NCI-H2171 (cell line): Measurements from ENCODE around the gene HACD2.
A peak's percentile ranks its signal among the peaks of the same experiment; 100 is the strongest.

ENCODE experiments used
- DNase-seq: peaks from one replicate; lab custom pipeline; 2025; lab: John Stamatoyannopoulos, UW

HACD2 gene

DNA sequence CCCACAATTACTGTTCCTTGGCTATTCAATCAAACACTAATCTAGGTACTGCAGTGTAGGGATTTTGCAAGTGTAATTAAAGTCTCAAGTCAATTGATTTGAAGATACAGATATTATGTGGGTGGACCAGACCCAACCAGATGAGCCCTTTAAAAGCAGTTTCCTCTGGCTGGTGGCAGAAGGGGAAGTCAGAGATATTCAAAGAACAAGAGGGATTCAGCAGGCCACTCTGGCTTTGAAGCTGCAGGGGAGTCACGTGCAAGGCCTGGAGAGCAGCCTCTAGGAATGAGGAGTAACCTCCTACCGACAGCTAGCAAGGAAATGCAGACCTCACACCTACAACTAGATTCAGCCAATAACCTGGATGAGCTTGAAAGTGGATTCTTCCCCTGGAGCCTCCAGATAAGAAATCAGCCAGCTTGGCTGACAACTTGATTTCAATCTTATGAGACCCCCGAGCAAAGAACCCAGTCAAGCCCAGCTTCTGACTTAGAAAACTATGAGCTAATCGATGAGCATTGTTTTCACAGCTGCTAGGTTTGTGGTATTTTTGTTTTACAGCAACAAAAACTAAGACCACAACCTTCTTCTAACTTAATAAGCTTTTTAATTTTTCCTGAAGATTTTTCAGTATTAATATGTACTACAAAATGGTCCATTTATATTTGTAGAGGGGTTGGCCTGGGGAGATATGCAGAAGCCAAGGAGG, 13.4 kb downstream of the HACD2 start:
- no peak for DNase-seq

DNA sequence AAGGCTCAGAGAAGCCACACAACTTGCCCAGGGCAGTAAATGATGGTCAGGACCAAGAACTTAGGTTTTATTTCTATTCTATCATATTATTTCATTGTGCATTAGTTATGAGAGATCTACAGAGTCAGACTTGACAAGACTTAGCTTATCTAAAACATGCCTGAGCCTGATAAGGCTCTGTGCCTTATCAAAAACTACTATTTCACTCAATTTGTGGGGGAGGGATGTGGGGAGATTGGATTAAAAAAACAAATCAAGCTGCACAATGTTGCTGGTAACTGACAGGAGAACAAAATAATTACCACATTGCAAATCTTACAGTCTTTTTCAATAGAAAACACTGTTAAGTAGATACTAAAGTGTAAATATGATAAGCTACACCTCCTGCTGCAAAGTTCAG, 16.0 kb downstream of the HACD2 start:
- no peak for DNase-seq

DNA sequence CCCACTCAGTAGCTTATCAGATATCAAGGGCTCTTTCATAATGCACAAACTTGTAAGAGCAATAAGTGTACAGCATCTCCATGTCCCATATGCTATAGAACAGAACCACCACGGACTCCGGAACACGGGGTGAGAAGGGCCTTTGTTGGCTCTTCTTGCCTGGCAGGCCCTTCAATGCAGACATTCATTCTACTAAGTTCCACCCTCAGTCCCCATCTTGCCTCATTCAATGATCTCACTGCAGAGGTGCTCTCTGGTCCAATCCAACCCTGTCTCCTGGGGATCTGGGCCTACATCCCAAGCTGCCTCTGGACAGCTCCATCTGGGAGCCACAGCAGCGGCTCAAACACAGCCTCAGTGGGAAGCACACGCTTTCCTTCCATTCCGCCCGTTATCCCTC, 16.8 kb downstream of the HACD2 start:
- DNase-seq: no peak

DNA sequence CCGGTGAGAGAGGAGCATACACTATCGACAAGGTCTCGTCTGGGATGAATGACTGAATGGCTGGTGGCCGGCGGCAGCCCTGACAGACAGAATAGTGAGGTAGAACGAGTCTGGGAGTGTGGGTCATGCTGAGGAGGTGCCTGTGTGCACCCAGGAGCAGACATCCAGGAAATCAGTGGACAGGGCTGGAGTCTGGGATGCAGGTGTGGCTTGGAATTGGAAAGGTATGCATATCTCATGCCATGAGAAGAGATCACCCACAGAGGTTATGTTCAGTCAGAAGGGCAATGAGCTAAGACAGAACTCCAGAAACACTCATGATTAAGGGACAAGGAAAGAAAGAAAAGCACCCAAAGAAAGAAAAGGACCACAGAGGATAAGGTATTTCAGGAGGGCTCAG, 20.8 kb downstream of the HACD2 start:
- DNase-seq: no peak

DNA sequence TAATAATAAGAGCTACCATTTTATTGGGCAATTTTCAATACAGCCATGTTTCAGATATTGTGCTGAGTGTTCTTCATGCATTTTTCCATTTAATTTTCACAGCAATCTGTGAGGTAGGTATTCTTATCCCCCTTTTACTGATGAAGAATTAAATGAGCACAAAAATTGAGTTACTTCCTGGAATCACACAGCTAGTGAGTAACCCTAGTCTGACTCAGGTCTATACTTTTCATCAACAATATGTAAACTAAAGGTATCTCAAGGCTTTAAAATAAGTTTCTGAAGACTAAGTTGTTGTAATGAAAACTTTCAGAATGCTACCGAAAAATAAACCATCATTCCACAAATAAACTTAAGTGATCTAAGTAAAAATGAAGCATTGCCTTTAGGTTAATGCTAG, 22.3 kb downstream of the HACD2 start:
- DNase-seq: no peak

DNA sequence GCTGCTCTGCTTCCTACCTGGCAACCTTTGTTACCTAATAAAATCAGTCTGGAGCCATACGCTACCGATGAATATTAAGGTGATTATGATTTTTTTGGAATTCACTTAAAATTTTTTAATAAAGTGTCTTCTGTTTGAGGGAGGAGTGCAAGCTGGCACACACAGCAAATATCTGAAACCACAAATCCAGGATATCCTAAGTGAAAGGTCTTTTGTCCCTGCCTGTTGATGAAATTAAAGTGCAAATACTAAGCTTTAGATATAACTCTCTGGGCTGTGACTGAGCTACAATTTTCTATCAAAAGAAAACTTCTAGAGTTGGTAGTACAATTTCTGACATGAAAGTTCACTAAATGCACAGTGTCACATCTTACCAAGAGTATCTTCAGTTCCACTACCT, 23.7 kb downstream of the HACD2 start:
- DNase-seq: no peak

DNA sequence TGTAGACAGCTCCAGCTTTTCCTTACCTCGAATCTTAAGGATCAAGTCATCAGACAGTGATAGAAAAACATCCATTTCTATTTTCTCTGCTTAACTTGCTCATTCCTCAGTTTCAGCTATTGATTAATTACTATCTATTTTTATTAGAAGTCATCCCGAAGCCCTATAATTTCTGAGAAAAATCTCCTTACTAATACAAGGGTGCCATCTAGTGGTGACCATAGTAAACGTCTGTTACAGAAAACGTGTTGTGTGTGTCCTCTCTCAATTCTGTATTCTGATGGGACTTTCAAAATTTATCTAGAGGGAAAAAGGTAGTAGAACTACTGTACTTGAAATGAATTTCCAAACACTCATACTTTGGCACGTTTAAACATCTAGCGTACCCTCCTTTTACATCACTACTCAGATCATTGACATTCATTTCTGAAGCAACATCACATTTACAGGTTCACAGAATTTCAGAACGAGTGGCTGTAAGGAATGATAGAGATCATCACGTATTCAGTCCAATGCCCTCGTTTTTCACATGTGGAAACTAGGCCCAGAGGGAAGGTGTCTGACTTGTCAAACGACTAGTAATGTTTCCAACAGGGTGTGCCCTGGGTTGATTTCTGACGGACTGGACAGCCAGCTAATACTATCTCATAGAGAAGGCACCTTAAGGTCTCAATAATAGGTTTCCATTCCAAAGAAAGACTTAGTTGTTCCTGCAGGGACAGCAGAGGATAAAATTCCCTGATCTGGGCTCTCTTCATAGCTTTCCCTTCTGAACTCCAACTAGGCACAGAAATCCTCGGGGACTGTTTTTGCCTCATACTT, 25.6 kb downstream of the HACD2 start:
- DNase-seq: peak; percentile 57

DNA sequence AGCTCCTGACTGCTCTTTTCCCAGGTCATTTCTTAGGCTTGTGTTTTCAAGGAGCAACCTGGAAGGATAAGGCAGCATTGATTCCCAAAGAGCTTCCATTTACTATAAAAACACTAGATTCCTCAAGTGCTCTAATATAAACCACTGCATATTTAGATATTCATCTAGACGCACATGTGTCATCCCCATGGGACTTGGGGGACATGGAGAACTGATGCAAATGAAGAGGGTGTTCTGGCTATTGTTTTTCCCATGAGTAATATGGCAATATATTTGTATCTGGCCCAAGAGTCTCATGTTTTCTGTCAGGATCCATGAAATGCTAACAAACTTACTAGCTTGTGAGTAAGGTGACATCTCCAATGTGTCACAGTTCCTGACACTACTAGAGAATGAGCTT, 31.3 kb downstream of the HACD2 start:
- no peak for DNase-seq

DNA sequence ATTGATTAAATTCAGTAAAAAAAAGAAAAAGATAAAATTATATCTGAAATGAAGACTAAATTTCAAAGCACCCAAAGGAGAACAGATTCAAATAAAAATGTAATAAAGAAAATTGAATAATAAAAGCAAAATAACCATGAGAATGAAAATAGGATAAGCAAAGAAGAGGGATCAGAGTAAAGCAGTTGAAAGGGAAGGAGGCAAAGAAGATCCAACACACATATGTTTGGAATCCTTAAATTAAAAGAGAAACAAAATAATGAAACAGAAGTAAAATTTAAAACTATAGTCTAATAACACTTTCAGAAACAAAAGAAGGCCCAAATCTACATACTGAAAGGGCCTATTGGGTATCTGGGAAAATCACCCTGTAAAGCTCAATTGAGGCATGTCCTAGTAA, 32.1 kb downstream of the HACD2 start:
- no peak for DNase-seq

DNA sequence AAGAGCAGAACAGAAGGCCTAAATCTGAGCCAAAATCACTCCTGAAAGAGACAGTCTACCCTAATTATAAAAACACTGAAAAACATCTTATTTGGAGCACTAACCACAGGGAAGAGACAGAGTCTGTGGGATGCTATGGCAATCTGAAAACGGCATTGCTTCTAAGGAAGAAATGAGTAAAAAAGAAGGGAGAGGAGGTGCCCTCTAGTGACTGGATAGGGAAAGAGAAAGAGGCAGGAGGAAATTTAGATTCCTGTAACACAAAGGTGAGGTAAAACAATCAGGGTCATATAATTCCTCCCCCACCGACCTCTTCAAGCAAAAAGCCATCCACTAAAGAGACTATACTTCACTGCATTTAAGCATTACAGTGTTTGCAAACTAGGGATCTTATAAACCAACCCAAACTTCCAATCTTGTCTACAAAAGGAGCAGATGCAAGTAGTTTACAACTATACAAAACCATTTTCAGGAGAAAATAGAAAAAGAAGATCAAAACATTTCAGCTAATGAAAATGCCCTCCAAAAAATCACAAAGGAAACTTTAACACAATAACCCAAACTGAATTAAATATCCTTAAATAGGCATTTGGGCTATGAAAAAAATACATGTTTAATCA, 32.6 kb downstream of the HACD2 start:
- peak; percentile 9 for DNase-seq

DNA sequence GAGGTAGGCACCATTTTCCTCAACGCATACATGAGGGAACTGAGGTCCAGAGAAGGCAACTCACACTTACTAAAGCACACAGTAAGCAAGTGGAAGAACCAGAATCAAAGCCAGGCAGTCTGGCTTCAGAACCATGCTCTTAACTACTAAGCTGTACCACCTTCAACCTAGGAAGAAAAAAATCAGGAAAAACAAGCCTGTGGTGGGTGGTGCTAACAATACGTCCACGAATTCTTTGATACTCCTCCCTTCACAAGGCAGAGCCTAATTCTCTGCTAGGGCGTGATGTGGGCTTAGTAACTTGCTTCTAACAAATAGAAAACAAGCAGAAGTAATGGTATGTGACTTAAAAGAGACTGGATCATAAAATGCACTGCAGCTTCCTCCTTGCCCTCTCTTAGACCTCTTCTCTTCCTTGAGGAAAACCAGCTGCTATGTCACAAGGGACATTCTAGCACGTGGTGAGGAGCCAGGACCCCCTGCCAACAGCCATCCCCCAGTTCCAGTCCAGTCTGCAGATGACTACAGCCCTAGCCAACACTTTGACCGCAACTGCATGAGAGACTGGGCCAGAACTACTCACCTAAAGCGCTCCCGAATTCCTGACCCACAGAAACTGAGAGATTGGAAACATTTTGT, 36.9 kb downstream of the HACD2 start:
- no peak for DNase-seq

DNA sequence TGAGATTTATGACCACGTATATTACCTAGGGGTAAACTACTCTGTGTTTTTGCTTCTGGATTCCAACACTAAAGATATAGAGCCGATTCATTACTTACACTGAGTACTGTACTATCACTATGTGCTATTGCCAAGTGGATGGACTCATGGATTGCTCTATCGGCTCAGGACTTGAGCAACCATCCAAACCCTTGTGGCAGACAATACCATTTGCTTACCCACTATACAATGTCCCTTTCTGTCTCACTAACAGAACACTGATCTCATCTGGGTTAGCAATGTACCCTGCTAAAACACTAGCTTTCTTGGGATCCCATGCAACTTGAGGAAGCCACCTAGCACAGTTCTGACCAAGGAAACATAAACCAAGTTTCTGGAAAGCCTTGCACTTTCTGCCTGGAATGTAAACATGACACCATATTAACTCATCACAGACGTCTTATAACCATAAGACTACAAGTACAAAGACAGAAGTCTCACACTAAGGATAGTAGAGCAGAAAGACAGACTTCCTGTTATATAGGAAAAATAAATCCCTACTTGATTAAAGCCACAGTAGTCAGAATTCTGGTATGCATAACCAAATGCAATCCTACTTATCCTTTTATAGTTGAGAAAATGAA, 38.6 kb downstream of the HACD2 start:
- no peak for DNase-seq

DNA sequence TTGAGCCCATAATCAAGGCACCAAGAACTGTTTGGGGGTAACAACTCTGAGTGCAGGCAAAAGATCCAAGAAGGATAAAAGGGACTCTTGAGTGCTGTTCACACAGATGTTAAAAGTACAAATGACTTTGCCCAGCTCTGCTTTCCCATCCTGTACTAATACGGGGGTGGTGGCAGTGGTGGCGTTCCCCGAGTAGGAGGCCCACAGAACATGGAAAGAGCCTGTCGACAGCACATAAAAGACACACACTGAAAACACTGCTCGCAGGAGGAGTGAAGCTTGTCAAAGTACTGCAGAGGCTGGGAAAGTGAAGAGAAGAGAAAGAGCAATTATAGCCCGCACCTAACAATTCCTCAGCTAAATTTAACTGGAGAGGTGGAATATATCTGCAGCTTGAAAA, 40.9 kb downstream of the HACD2 start:
- DNase-seq: no peak

DNA sequence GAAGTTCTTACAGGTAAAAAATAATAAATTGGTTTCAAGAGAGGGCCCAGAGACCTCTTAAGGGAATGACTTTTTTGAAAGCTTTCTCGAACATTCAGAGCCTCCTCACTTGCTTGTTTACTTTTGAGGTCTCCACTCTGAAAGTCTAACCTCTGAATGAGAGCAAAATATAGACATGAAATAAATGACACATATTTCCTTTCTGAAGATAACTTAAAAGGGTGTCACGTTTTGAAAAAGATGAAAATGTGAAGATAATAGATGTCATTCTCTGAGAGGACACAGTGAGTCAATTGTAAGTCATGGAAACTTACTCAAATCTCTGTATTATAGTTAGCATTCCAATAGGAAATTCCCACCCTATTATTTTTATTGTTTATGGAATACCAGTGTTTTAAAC, 44.6 kb downstream of the HACD2 start:
- DNase-seq: no peak

DNA sequence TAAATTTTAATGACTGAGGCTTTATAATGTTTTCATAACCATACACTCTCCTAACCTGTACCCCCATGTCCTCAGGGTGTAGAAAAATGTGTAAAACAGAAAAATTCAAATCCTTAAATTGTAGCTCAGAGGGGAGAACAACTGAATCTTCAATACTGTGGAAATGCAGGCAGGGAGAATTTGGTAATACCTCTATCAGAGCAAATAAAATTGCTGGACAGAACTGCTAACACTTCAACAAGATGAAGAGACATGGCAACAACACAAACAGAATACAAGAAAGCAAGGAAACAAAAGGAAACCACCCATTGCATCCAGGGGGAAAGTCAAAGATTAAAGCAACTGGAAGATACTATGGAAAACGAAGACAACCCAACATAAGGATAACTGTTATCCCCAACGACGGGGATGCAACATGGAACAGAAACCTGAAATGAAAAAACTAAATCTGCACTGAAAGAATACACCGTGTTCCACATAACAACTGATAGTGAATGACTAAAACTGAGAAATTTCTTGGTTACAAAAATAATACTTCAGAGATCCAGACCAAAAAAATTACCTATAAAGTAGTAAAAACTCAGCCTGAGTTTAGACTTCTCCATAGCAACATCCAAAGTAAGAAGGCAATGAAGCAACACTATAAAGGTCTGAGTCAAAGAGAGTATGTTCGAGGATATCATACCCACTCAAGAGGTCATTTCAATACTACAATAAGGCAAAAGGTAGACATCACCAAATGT, 48.5 kb downstream of the HACD2 start:
- no peak for DNase-seq

DNA sequence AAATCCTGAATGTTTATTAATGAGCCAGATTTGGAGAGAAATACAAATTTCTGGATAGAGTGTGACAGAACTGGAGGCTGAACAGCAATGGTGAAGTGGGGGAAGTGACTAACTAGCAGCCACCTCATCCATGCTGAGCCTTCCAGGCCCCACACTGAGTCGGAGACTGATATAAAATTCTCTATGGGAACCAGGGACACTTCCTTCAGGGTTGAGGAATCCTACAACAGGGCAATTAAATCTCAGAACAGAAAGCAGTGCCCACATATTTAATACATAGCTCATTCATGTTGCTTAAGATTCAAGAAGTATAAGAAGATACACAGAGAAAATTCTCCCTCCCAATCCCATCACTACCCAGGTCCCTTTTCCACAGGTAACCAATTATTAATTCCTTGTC, 49.3 kb downstream of the HACD2 start:
- no peak for DNase-seq

DNA sequence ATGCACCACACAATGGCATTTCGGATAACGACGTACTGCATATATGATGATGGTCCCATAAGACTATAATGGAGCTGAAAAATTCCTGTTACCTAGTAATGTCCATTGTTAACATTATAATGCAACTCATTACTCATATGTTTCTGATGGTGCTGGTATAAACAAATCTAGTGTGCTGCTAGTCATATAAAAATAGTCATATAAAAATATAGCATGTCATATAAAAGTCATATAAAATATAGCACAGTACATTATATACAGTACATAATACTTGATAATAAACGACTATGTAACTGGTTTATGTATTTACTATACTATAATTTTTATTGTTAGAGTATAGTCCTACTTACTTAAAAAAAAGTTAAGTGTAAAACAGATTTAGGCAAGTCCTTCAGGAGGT, 50.6 kb downstream of the HACD2 start:
- no peak for DNase-seq

DNA sequence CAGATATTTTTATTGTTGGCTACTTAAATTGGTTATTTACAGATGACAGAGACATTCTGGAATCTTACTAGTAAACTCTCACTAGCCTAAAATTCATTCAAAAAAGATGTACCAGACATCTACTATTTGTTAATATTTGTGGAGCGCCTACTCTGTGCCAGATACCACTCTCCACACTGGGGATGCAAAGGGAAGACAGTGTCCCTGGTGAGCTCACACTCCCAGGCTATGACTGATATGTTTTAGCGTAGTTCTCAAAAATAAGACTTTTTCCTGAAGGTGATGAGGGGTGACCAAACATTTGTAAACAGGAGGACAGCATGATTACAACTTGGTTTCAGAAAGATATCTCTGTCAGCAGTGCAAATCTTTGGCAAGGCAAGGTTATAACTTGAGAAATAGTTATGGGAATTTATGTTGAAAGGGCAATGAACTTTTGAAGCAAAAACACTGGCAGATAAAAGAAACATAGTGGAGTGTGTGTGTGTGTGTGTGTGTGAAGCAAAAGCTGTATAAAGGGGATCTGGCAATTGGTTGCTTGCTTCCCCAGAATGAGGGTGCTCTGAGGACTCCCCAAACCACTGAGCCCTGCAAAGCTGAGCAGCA, 51.2 kb downstream of the HACD2 start:
- DNase-seq: no peak

DNA sequence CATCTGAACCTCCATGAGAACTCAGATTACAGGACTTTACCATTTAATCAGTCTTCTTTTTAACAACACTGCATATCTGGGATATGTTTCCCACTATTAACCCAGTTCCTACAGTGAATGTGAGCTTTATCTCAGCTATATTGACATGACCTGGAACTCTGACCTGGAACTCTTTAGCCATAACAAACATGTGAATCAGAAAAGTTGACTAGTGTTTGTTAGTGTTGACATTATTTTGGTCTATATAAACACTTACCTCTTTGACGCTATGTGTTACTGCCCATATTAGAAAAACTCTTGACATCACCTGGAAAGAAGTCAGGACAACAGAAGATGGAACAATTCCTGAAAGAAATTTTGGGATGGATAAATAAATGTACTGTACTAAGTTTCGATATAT, 56.7 kb downstream of the HACD2 start:
- DNase-seq: no peak

DNA sequence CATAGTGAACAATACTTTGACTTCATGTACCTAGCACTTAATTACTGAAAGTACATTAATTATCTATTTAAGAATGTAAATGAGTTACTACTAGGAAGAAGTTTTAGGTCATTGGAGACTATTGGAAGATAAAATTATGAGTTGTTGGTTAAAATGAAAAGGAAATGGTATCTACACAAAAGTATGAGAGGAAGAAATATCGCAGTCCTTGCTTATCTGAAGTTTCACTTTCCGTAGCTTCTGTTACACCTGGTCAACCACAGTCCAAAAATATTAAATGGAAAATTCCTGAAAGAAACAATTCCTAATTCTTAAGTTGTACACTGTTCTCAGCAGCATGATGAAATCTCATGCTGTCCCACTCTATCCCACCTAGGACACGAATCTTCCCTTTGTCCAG, 57.8 kb downstream of the HACD2 start:
- no peak for DNase-seq

DNA sequence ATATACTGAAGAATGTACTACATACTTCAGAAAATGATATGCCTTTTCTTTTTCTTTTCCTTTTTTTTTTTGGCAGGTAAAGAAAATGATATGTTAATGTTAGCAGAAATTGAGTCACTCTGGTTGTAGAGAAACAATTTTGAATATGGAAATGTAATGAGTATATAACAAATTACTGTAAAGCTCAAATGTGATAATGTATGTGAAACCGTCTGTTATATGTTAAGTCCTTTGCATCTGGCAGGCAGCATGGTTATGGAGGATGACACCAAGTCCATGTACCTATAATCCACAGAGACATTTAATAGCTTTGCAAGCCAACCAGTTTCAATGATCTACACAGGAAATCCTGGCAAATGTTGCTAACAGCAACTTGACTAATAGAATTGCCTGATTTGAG, 58.4 kb downstream of the HACD2 start:
- DNase-seq: no peak
